GM12892 (cell line): ENCODE results near the gene FOXA3.
"Not testable (repeated sequence)": the region's sequence is repeated elsewhere in the genome, so short reads cannot be mapped to it uniquely, and the experiment has no call there.

Experiments used
- DNase-seq: peaks from one replicate; pipeline ENCODE4 v3.0.0; 2011; ENCODE audit not compliant: insufficient read length
- FAIRE-seq: peaks from 2 replicates; lab custom pipeline; 2011; peaks lifted over from hg19 to GRCh38; lab: Jason Lieb, UNC
- POLR2A ChIP-seq: IDR thresholded peaks from 2 replicates; pipeline ENCODE4 v1.6.1; 2011; ENCODE audit warnings: low read depth, low read length, control low read depth
- POLR2AphosphoS5 ChIP-seq: IDR thresholded peaks from 2 replicates; pipeline ENCODE4 v1.6.1; 2011; ENCODE audit warnings: low read depth, low read length, control low read depth
- TAF1 ChIP-seq: IDR thresholded peaks from 2 replicates; pipeline ENCODE4 v1.6.1; 2011; ENCODE audit warnings: low read depth, mild to moderate bottlenecking, control low read depth, low read length, borderline replicate concordance

The FOXA3 gene

GRCh38 chr19:45865269-45865948 lies 1.3 kb downstream of the FOXA3 start:
- FAIRE-seq (no peak), DNase-seq (no peak)
- TF ChIP-seq TAF1 (no peak), POLR2A (no peak)

- no peak for FAIRE-seq
- DNase-seq, result no peak
- TF ChIP-seq POLR2AphosphoS5 (no peak), POLR2A (no peak)
These were observed 2.5 kb downstream of the FOXA3 start for GRCh38 chr19:45866400-45867176.

- DNase-seq, FAIRE-seq: not testable (repeated sequence)
These were observed 3.1 kb downstream of the FOXA3 start for GRCh38 chr19:45867241-45867640.

- TF ChIP-seq TAF1, result no peak
- no peak for TF ChIP-seq POLR2AphosphoS5
- no peak for TF ChIP-seq POLR2A
- DNase-seq, result no peak
- FAIRE-seq, result no peak
These were observed 6.7 kb downstream of the FOXA3 start for GRCh38 chr19:45870798-45871197.

GRCh38 chr19:45872095-45872919 lies 8.2 kb downstream of the FOXA3 start:
- DNase-seq (no peak), FAIRE-seq (no peak)
- TF ChIP-seq POLR2AphosphoS5 (no peak), TAF1 (no peak), POLR2A (no peak)

GRCh38 chr19:45873219-45873772 lies 9.2 kb downstream of the FOXA3 start:
- TF ChIP-seq POLR2AphosphoS5 (no peak), POLR2A (no peak), TAF1 (no peak)
- FAIRE-seq (no peak), DNase-seq (no peak)

- FAIRE-seq (no peak), DNase-seq (no peak)
These were observed 10.5 kb downstream of the FOXA3 start for GRCh38 chr19:45874620-45874966.

GRCh38 chr19:45876161-45876410 lies 12.0 kb downstream of the FOXA3 start:
- peak; percentile 50 for FAIRE-seq
- DNase-seq, result no peak
- no peak for TF ChIP-seq TAF1
- TF ChIP-seq POLR2A, result no peak
- no peak for TF ChIP-seq POLR2AphosphoS5

More at GRCh38 chr19:45874620-45874966, 10.5 kb downstream of the FOXA3 start:
- TF ChIP-seq POLR2A, result no peak
- TF ChIP-seq POLR2AphosphoS5, result no peak
- TF ChIP-seq TAF1, result no peak

- DNase-seq (peak; percentile 56), FAIRE-seq (no peak)
- no peak for TF ChIP-seq POLR2AphosphoS5
- 0 out of 2 replicates have a peak, but pooled peaks have one; percentile 33 for TF ChIP-seq POLR2A
- TF ChIP-seq TAF1, result no peak
These were observed 12.5 kb downstream of the FOXA3 start for GRCh38 chr19:45876411-45877197.

GRCh38 chr19:45878043-45878794 lies 14.1 kb downstream of the FOXA3 start:
- FAIRE-seq (no peak), DNase-seq (no peak)
- TF ChIP-seq TAF1 (no peak), POLR2A (no peak), POLR2AphosphoS5 (no peak)

GRCh38 chr19:45879055-45879454 lies 14.9 kb downstream of the FOXA3 start:
- no peak for TF ChIP-seq TAF1
- TF ChIP-seq POLR2AphosphoS5, result no peak
- no peak for TF ChIP-seq POLR2A
- DNase-seq (no peak), FAIRE-seq (no peak)
